Measurements from ENCODE around the gene CSH2.
"Not testable (repeated sequence)": the region's sequence is repeated elsewhere in the genome, so short reads cannot be mapped to it uniquely, and the experiment has no call there.

CSH2 gene

DNA sequence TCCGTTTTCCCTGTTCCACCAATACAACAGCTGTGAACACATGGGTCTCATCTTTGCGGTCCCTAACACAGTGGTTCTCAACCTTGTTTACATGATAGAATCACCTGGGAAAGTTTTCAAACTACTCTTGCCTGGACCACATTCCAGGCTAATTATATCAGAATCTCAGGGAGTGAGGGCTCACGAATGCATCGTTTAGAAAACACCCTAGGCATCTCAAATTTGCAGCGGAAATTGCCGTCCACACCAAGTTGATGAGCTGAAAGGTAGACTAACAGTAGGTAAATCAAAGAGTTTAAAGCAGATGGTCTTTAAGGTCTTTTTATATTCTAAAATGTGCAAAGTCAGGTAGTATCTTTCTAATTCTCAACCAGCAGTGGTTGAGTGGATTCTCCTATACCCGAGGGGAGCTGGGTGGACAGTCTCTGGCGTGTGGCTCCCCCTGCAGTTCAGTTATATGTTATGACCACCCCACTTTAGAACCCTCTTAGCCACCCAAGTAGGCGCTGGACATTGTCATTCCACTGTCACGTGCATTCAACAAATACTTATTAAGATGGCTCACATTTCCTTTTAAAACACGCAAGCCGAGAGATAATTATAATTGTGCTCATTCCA, 33.8 kb upstream of the CSH2 start:
- peaks cover 17% of the 10 kb centered on the region for H3K4me1 Mint-ChIP-seq
- H3K27me3 Mint-ChIP-seq, H3K9me3 Mint-ChIP-seq, H3K36me3 Mint-ChIP-seq, H3K27ac Mint-ChIP-seq, H3K4me3 Mint-ChIP-seq: not testable (repeated sequence)
- ATAC-seq, result peak; percentile 59

DNA sequence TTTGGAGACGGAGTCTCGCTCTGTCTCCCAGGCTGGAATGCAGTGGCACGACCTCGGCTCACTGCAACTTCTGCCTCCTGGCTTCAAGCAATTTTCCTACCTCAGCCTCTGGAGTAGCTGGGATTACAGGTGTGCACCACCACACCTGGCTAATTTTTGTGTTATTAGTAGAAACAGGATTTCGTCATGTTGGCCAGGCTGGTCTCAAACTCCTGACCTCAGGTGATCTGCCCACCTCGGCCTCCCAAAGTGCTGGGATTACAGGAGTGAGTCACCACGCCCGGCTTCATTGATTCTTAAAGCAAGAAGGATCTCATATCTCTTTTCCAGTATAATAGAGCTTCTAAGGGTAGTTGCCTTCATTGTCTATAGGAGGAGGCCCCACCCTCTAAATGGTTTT, 31.3 kb upstream of the CSH2 start:
- not testable (repeated sequence) for H3K4me3 Mint-ChIP-seq, H3K27ac Mint-ChIP-seq, ATAC-seq, H3K27me3 Mint-ChIP-seq, H3K4me1 Mint-ChIP-seq, H3K36me3 Mint-ChIP-seq, H3K9me3 Mint-ChIP-seq

DNA sequence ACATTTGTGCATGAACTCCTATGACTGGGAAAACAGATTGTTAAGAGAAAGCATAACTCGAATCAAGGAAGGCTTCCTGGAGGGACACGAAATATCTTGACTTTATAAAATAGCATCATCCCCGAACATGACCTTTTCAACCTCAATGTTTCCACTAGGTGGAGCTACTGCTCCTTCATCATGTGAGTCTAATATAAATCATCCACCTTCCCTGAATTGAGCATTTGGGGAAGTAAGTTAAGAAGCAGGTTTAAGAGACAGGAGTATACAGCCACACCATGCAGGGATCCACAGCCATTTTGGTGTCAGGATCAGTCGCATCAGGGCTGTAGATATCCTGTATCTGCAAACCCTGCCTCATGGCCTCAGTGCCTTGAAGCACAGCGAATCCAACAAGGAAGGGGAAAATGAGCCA, 30.3 kb upstream of the CSH2 start:
- H3K27me3 Mint-ChIP-seq, H3K27ac Mint-ChIP-seq, H3K36me3 Mint-ChIP-seq, H3K9me3 Mint-ChIP-seq, H3K4me3 Mint-ChIP-seq: not testable (repeated sequence)
- H3K4me1 Mint-ChIP-seq, result peaks cover 15% of the 10 kb centered on the region
- peak; percentile 79 for ATAC-seq

DNA sequence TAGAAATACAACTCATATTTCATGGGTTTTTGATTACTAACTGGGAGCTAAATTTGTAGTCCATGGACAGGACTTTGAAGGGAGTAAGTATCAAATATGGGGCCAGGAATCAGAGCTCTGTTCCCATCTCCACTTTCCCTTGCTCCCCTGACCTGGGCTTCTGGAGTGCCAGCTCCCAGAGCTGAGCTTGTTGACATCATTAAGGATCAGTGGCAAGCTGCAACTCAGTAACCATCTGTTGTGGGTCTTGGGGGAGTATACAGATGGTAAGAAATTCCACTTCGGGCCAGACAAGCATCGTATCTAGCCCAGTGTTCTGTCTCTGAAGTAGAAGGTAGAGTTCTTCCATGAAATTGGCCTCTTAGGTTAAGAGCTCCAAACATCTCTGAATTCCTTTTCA, 28.5 kb upstream of the CSH2 start:
- not testable (repeated sequence) for H3K4me3 Mint-ChIP-seq, H3K9me3 Mint-ChIP-seq, ATAC-seq, H3K36me3 Mint-ChIP-seq, H3K27ac Mint-ChIP-seq
- Mint-ChIP-seq H3K4me1 (peaks cover 21% of the 10 kb centered on the region), H3K27me3 (peaks cover 20% of the 10 kb centered on the region)

GRCh38 chr17:63898899-63899798, 25.7 kb upstream of the CSH2 start:
- H3K27ac Mint-ChIP-seq, H3K9me3 Mint-ChIP-seq, H3K4me3 Mint-ChIP-seq, H3K36me3 Mint-ChIP-seq: not testable (repeated sequence)
- Mint-ChIP-seq H3K4me1 (peaks cover 23% of the 10 kb centered on the region), H3K27me3 (peaks cover 20% of the 10 kb centered on the region)
- peak; percentile 70 for ATAC-seq

GRCh38 chr17:63896524-63897354, 23.3 kb upstream of the CSH2 start, which contains the start of gene CSH1:
CSH1 (minus strand) TSS chr17:63896574; CDS start chr17:63896511, 63 bp downstream.
- not testable (repeated sequence) for H3K36me3 Mint-ChIP-seq, H3K27ac Mint-ChIP-seq, H3K9me3 Mint-ChIP-seq, H3K4me3 Mint-ChIP-seq
- H3K27me3 Mint-ChIP-seq, result peaks cover 19% of the 10 kb centered on the region
- peaks cover 17% of the 10 kb centered on the region for H3K4me1 Mint-ChIP-seq
- ATAC-seq, result peak; percentile 44

GRCh38 chr17:63894821-63895220, 21.3 kb upstream of the CSH2 start:
- peaks cover 10% of the 10 kb centered on the region for H3K27me3 Mint-ChIP-seq
- ATAC-seq, H3K27ac Mint-ChIP-seq, H3K36me3 Mint-ChIP-seq, H3K9me3 Mint-ChIP-seq, H3K4me3 Mint-ChIP-seq: not testable (repeated sequence)
- peaks cover 15% of the 10 kb centered on the region for H3K4me1 Mint-ChIP-seq

GRCh38 chr17:63894021-63894420, 20.5 kb upstream of the CSH2 start:
- not testable (repeated sequence) for H3K9me3 Mint-ChIP-seq, H3K36me3 Mint-ChIP-seq, H3K4me3 Mint-ChIP-seq

DNA sequence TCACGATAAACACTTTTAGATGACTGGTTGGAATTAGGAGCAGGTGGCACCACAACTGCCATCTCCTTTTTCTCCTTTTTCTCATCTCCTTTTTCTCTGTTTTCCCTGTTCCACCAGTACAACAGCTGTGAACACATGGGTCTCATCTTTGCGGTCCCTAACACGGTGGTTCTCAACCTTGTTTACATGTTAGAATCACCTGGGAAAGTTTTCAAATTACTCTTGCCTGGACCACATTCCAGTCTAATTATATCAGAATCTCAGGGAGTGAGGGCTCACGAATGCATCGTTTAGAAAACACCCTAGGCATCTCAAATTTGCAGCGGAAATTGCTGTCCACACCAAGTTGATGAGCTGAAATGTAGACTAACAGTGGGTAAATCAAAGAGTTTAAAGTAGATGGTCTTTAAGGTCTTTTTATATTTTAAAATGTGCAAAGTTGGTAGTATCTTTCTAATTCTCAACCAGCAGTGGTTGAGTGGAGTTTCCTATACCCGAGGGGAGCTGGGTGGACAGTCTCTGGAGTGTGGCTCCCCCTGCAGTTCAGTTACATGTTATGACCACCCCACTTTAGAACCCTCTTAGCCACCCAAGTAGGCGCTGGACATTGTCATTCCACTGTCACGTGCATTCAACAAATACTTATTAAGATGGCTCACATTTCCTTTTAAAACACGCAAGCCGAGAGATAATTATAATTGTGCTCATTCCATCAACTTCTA, 19.0 kb upstream of the CSH2 start:
- H3K36me3 Mint-ChIP-seq, H3K27me3 Mint-ChIP-seq, H3K9me3 Mint-ChIP-seq, H3K27ac Mint-ChIP-seq, ATAC-seq, H3K4me3 Mint-ChIP-seq: not testable (repeated sequence)
- H3K4me1 Mint-ChIP-seq, result peaks cover 14% of the 10 kb centered on the region

More at GRCh38 chr17:63894021-63894420, 20.5 kb upstream of the CSH2 start:
- not testable (repeated sequence) for H3K27ac Mint-ChIP-seq, ATAC-seq
- Mint-ChIP-seq H3K4me1 (peaks cover 12% of the 10 kb centered on the region), H3K27me3 (peaks cover 10% of the 10 kb centered on the region)

DNA sequence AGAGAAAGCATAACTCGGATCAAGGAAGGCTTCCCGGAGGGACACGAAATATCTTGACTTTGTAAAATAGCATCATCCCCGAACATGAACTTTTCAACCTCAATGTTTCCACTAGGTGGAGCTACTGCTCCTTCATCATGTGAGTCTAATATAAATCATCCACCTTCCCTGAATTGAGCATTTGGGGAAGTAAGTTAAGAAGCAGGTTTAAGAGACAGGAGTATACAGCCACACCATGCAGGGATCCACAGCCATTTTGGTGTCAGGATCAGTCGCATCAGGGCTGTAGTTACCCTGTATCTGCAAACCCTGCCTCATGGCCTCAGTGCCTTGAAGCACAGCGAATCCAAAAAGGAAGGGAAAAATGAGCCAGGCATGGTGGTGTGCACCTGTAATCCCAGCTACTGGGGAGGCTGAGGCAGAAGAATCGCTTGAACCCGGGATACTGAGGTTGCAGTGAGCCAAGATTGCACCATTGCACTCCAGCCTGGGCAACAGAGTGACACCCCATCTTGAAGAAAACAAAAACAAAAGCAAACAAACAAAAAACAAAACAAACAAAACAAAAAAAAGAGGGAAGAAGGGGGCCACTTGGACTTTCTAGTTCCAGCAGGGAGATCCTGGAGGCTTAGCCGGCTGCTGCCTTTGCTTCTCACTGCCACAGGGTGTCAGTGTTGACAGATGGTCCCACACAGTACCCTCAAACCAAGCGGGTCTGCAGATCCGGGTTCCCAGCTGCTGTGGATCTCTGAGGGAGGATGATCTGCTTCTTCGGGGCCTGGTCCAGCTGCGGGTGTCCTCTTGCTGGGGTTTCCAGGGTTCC, 15.8 kb upstream of the CSH2 start:
- H3K27ac Mint-ChIP-seq, H3K9me3 Mint-ChIP-seq, H3K36me3 Mint-ChIP-seq, H3K4me3 Mint-ChIP-seq, H3K27me3 Mint-ChIP-seq: not testable (repeated sequence)
- ATAC-seq, result peak; percentile 83
- H3K4me1 Mint-ChIP-seq, result peaks cover 15% of the 10 kb centered on the region

DNA sequence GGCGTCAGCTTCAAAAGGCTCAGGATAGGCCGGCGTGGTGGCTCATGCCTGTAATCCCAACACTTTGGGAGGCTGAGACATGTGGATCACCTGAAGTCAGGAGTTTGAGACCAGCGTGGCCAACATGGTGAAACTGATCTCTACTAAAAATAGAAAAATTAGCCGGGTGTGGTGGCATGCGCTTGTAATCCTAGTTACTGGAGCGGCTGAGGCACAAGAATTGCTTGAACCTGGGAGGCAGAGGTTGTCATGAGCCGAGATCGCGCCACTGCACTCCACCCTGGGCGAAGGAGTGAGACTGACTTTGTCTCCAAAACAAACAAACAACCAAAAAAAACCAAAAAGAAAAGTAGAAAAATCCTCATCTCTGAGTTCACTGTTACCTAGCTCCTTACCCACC, 11.6 kb upstream of the CSH2 start:
- not testable (repeated sequence) for H3K27me3 Mint-ChIP-seq, ATAC-seq, H3K9me3 Mint-ChIP-seq, H3K4me3 Mint-ChIP-seq, H3K27ac Mint-ChIP-seq, H3K36me3 Mint-ChIP-seq
- H3K4me1 Mint-ChIP-seq, result peaks cover 22% of the 10 kb centered on the region

GRCh38 chr17:63882626-63883126, 9.2 kb upstream of the CSH2 start:
- H3K4me1 Mint-ChIP-seq, result peaks cover 31% of the 10 kb centered on the region
- H3K4me3 Mint-ChIP-seq, H3K36me3 Mint-ChIP-seq, H3K9me3 Mint-ChIP-seq, H3K27ac Mint-ChIP-seq, H3K27me3 Mint-ChIP-seq, ATAC-seq: not testable (repeated sequence)

GRCh38 chr17:63881935-63882601, 8.6 kb upstream of the CSH2 start, which contains the start of gene GH2:
GH2 (minus strand) TSS chr17:63881944; CDS start chr17:63881801, 143 bp downstream.
- Mint-ChIP-seq H3K36me3 (no peaks in the 10 kb centered on the region), H3K27me3 (no peaks in the 10 kb centered on the region), H3K9me3 (no peaks in the 10 kb centered on the region), H3K4me1 (peaks cover 31% of the 10 kb centered on the region), H3K27ac (no peak within 1 kb of the TSS), H3K4me3 (no peak within 1 kb of the TSS)
- ATAC-seq, result peak; percentile 73

All from stimulated activated memory B cell treated with anti-CD40 and anti-IgM and Interleukin-4, amounts not matched to agents 10 μg/mL and 1 μg/mL and 100 μg/mL, for 72 hours (primary cell).